Transverse colon (tissue), 4 donors: ENCODE measurements around the gene NPTXR.

Experiments
- CTCF ChIP-seq, 5 experiments: fragments of 200-600 bp in 3 of 5; fragments of 450-650 bp in 2 of 5; sonication (generic) in 3 of 5; IDR thresholded peaks; 1 replicate in 2 of 5; 2 replicates in 3 of 5; pipeline ENCODE4 v1.5.1; 2016 to 2017; ENCODE audit warnings: antibody characterized with exemption in 5 of 5, inconsistent platforms in 3 of 5, mild to moderate bottlenecking in 2 of 5, moderate library complexity in 1 of 5
- EP300 ChIP-seq: sonication (generic); formaldehyde crosslinking; IDR thresholded peaks from one replicate; pipeline ENCODE4 v1.6.1; 2017; ENCODE audit warnings: antibody characterized with exemption, low read depth
- POLR2AphosphoS5 ChIP-seq, 3 donors: sonication (generic); formaldehyde crosslinking; IDR thresholded peaks; one replicate each; pipeline ENCODE4 v1.6.1; 2016; ENCODE audit warnings: antibody characterized with exemption in 3 of 3

- TF ChIP-seq CTCF (IDR thresholded peaks at IDR 0.05) = no peak
- no peak for TF ChIP-seq POLR2AphosphoS5 (IDR thresholded peaks at IDR 0.05)
- no peak for TF ChIP-seq EP300
These were observed 1.3 kb upstream of the NPTXR start for GRCh38 chr22:38845004-38845740.
